HG03135 (cell line): Measurements from ENCODE around the gene CPPED1.

Source experiments
- ATAC-seq: cut with Tn5 transposase; IDR thresholded peaks from one replicate; pipeline ENCODE4 v1.9.1; 2021; ENCODE audit warnings: mild to moderate bottlenecking, moderate library complexity; ENCODE audit not compliant: unreplicated experiment

The CPPED1 gene

GRCh38 chr16:12740986-12741610 lies 62.6 kb downstream of the CPPED1 start:
- ATAC-seq, result no peak

GRCh38 chr16:12739738-12740137 lies 63.9 kb downstream of the CPPED1 start:
- no peak for ATAC-seq

GRCh38 chr16:12737563-12737962 lies 66.1 kb downstream of the CPPED1 start:
- ATAC-seq, result no peak

GRCh38 chr16:12735805-12736204 lies 67.9 kb downstream of the CPPED1 start:
- ATAC-seq, result no peak

GRCh38 chr16:12732600-12732999 lies 71.1 kb downstream of the CPPED1 start:
- no peak for ATAC-seq

GRCh38 chr16:12729448-12729847 lies 74.2 kb downstream of the CPPED1 start:
- no peak for ATAC-seq

GRCh38 chr16:12728469-12728868 lies 75.2 kb downstream of the CPPED1 start:
- ATAC-seq, result no peak

GRCh38 chr16:12724226-12724625 lies 79.5 kb downstream of the CPPED1 start:
- ATAC-seq, result no peak

GRCh38 chr16:12723681-12724080 lies 80.0 kb downstream of the CPPED1 start:
- ATAC-seq, result no peak

GRCh38 chr16:12721841-12722421 lies 81.8 kb downstream of the CPPED1 start:
- no peak for ATAC-seq

GRCh38 chr16:12719972-12720371 lies 83.7 kb downstream of the CPPED1 start:
- ATAC-seq, result no peak

- ATAC-seq, result no peak
Measured at GRCh38 chr16:12716658-12717057, 87.0 kb downstream of the CPPED1 start.

- no peak for ATAC-seq
Measured at GRCh38 chr16:12709807-12710206, 93.9 kb downstream of the CPPED1 start.

GRCh38 chr16:12708266-12708665 lies 95.4 kb downstream of the CPPED1 start:
- no peak for ATAC-seq

- ATAC-seq, result no peak
Measured at GRCh38 chr16:12706628-12707027, 97.1 kb downstream of the CPPED1 start.

GRCh38 chr16:12704492-12705111 lies 99.1 kb downstream of the CPPED1 start:
- no peak for ATAC-seq

- no peak for ATAC-seq
Measured at GRCh38 chr16:12703935-12704334, 99.8 kb downstream of the CPPED1 start.

- no peak for ATAC-seq
Measured at GRCh38 chr16:12700161-12700560, 103.5 kb downstream of the CPPED1 start.

GRCh38 chr16:12699161-12699560 lies 104.5 kb downstream of the CPPED1 start:
- no peak for ATAC-seq

GRCh38 chr16:12697437-12697836 lies 106.2 kb downstream of the CPPED1 start:
- no peak for ATAC-seq

GRCh38 chr16:12695454-12695853 lies 108.2 kb downstream of the CPPED1 start:
- no peak for ATAC-seq

GRCh38 chr16:12690024-12690423 lies 113.7 kb downstream of the CPPED1 start:
- no peak for ATAC-seq
